Neuron (in vitro differentiated cells): ENCODE measurements around the gene SLC25A21.
"Not testable (repeated sequence)": the region's sequence is repeated elsewhere in the genome, so short reads cannot be mapped to it uniquely, and the experiment has no call there.

Experiments used
- H2AFZ ChIP-seq: one replicate; pipeline ENCODE4 v1.6.1; 2013; ENCODE audit warnings: low read depth, mild to moderate bottlenecking, inconsistent platforms, low read length, moderate library complexity
- H3K27me3 ChIP-seq: one replicate; pipeline ENCODE4 v1.6.1; 2013; ENCODE audit warnings: low read length; ENCODE audit not compliant: insufficient read depth
- H3K36me3 ChIP-seq: one replicate; pipeline ENCODE4 v1.6.1; 2013; ENCODE audit warnings: low read length; ENCODE audit not compliant: insufficient read depth
- H3K4me1 ChIP-seq: one replicate; pipeline ENCODE4 v1.6.1; 2013; ENCODE audit warnings: low read length; ENCODE audit not compliant: insufficient read depth
- H3K4me3 ChIP-seq: 2 replicates; pipeline ENCODE4 v1.5.1; 2013; ENCODE audit warnings: mild to moderate bottlenecking, low read length, moderate library complexity
- H3K9me3 ChIP-seq: one replicate; pipeline ENCODE4 v1.6.1; 2013; ENCODE audit warnings: low read length

SLC25A21 gene

DNA sequence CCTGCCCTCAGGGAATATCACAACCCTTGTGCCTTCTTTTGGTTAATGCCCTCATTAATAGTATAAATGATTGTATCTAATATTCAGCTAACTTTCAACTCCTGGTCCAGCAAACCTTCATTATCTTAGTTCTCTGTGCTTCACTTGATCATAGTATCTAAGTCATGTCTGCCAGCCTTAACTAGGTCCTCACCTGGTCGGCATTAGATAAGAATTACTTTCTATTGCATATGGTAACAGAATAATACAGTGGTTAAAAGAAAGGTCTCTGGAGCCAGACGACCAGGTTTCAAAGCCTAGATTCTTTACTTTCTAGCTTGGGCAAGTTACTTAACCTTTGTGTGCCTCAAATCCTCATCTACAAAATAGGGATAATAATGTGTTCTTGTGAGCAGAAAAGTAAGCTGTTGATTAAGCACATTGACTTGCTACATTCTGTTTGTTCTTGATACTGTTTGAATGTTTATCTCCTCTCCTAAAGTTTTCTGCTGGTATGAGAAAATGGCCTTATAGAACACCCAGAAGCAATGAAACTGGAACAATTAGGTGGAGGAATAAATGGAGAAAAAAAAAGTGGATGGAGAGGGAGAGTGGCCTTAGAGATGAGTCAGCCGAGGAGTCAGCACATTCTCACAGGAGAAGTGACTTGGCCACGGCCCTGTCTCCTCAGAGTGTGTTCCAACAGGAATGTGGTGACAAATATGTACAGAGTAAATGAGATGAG lies 176.1 kb downstream of the SLC25A21 start:
- no peaks in the 10 kb centered on the region for H3K36me3 ChIP-seq
- no peak overlapping the region for H3K4me3 ChIP-seq
- no peaks in the 10 kb centered on the region for H3K9me3 ChIP-seq
- H3K27me3 ChIP-seq = no peaks in the 10 kb centered on the region
- H2AFZ ChIP-seq = no peak overlapping the region
- no peaks in the 10 kb centered on the region for H3K4me1 ChIP-seq

DNA sequence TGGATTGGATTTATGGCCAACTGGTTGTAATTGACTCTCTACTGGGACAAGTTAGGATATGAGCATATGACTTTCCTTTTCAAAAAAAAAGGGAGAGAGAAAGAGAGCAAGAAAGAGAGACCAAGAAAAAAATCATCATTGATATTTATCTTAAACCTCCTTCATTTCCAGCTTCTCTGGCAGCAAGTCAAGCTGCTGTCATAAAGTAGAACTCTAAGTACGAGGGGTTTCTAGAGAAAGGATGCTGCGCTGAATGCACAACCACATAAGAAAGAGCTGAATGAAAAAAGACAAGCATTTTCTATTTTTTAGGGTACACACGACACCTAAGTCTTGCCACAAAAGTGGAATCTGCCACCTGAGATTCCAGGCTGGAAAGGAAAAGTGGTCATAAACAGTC lies 182.6 kb downstream of the SLC25A21 start:
- no peak overlapping the region for H3K4me3 ChIP-seq
- no peaks in the 10 kb centered on the region for H3K4me1 ChIP-seq
- no peak overlapping the region for H2AFZ ChIP-seq
- no peaks in the 10 kb centered on the region for H3K36me3 ChIP-seq
- no peaks in the 10 kb centered on the region for H3K27me3 ChIP-seq
- no peaks in the 10 kb centered on the region for H3K9me3 ChIP-seq

DNA sequence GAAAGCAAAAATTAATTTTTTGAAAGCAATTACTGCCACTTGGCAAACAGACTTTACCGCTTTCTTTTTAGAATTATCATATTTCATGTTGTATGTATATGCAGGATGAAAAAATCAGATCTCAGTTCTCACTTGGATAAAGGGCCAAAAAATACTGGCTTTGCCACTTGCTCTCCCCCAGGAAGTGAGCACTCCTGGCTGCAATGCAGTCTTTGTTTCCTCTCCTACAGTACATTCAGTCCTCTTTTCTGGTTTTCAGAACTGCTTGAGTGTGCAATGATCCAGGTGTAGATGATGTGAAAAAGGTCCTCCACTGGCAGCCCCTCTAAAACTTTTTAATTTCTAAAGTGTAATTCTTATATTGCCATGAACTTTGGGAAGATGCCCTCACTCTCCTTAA lies 183.4 kb downstream of the SLC25A21 start:
- Histone ChIP-seq H3K4me1 (no peaks in the 10 kb centered on the region), H3K4me3 (no peak overlapping the region), H3K36me3 (no peaks in the 10 kb centered on the region), H3K27me3 (no peaks in the 10 kb centered on the region), H3K9me3 (no peaks in the 10 kb centered on the region), H2AFZ (no peak overlapping the region)

DNA sequence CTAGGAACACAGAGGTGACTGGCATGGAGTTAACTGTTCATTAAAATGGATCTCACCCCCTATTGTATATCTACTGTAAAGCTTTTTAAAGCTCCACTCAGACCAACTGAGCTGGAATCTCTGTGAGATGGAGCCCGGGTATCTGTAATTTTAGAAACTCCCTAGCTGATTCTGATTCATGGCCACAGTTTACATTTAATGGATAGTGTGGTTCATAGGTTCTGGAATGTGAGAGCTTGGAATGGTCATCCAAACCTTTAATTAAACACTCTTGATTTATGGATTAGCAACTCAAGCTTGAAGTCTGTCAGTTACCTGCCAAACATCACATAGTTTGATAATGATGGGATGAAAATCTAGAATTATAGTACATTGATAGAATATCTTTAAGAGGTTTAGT lies 183.8 kb downstream of the SLC25A21 start:
- Histone ChIP-seq H3K36me3 (no peaks in the 10 kb centered on the region), H3K27me3 (no peaks in the 10 kb centered on the region), H2AFZ (no peak overlapping the region), H3K4me3 (no peak overlapping the region), H3K4me1 (no peaks in the 10 kb centered on the region), H3K9me3 (no peaks in the 10 kb centered on the region)

DNA sequence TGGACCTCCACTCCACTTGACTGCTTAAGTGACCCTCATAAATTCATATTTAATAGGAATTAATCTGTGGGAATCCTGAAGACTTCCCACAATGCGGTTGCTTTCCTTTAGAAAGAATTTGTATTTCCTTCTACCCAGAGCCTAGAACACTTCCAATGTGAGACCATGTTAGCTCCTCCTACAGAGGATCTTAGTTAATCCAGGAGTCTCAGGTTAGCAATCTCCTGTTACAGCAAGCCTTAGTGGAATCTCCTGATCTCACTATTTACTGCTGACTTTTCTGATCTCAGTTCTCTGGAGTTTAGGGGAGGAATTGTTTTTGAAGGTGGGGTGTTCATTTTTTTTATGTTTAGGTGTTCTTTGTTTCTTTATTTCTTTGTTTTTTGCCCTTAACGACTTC lies 186.0 kb downstream of the SLC25A21 start:
- H3K27me3 ChIP-seq = no peaks in the 10 kb centered on the region
- no peaks in the 10 kb centered on the region for H3K4me1 ChIP-seq
- no peaks in the 10 kb centered on the region for H3K36me3 ChIP-seq
- no peaks in the 10 kb centered on the region for H3K9me3 ChIP-seq
- no peak overlapping the region for H3K4me3 ChIP-seq
- H2AFZ ChIP-seq = no peak overlapping the region

DNA sequence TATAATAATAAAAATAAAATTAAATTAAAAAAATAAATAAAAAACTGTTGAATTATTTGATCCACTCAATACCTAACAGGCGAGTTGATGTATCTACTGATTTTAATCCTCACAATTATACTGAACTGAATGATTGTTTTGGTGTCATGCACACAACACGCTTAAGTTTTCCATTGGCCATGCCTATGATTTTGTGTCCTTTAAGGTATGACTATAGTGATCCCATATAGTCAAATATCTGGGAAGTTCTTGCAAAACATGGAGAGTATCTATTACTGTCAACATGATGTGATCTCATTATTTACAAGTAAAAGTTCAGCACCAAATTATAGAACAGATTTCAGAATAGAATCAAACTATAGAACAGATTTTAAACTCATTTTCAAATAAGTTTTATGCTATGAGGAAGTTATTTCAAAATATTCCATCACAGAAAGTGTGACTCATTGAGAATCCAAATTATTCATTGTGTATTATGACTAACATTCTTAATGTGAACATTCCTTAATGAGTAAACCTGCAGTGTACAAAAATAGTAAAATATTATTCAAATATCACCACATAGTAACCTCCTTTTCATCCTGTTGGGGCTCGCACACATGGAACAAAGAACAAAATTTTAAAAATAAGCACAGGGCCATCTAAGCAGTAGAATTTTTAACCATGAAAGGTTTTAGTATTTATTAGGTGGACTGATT lies 190.4 kb downstream of the SLC25A21 start:
- Histone ChIP-seq H3K4me3 (no peak overlapping the region), H2AFZ (no peak overlapping the region), H3K9me3 (no peaks in the 10 kb centered on the region), H3K36me3 (no peaks in the 10 kb centered on the region), H3K27me3 (no peaks in the 10 kb centered on the region), H3K4me1 (no peaks in the 10 kb centered on the region)

DNA sequence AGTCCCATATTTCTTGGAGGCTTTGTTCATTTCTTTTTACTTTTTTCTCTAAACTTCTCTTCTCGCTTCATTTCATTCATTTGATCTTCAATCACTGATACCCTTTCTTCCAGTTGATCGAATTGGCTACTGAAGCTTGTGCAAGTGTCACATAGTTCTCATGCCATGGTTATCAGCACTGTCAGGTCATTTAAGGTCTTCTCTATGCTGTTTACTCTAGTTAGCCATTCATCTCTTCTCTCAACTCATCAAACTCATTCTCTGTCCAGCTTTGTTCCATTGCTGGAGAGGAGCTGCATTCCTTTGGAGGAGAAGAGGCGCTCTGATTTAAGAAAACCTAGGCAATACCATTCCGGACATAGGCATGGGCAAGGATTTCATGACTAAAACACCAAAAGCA lies 192.0 kb downstream of the SLC25A21 start:
- H3K27me3 ChIP-seq, H3K9me3 ChIP-seq, H3K4me1 ChIP-seq, H3K4me3 ChIP-seq, H2AFZ ChIP-seq, H3K36me3 ChIP-seq: not testable (repeated sequence)

DNA sequence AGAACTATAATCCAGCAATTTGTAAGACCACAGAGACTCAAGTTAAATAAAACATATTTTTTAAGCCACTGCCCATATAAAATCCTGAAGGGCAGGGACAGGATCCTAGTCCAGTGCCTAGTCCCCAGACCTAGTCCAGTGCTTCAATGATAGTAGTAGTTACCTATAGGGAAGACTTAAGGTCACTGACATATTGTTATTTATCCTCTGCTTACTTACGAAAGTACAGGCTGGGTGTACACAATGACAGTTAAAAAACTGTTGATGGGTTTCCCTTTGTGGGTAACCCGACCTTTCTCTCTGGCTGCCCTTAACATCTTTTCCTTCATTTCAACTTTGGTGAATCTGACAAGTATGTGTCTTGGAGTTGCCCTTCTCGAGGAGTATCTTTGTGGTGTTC lies 192.5 kb downstream of the SLC25A21 start:
- Histone ChIP-seq H3K9me3 (no peaks in the 10 kb centered on the region), H3K36me3 (no peaks in the 10 kb centered on the region), H2AFZ (no peak overlapping the region), H3K27me3 (no peaks in the 10 kb centered on the region), H3K4me1 (no peaks in the 10 kb centered on the region), H3K4me3 (no peak overlapping the region)

DNA sequence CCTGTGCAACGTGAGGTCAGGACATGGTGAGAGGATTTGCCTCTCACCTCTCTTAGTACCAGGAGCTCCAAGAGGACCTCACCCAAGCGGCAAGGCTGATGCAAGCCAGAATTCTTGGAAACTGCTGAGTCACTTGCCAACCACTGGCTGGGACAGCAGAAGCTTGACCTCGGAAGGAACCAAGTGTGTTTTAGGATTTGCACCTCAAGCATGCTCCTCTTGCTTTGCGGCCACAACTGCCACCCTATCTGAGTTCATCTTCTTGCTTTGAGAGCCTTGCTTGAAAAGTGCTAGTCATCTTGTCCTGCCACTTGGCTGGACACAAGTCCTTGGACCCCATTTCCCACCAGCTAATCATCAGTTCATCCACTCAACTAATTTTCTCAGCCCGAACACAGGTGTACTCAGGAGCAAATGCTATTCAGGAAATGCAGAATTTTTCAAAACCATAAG lies 195.8 kb downstream of the SLC25A21 start:
- H3K36me3 ChIP-seq = no peaks in the 10 kb centered on the region
- no peaks in the 10 kb centered on the region for H3K9me3 ChIP-seq
- H3K4me3 ChIP-seq = no peak overlapping the region
- H3K27me3 ChIP-seq = no peaks in the 10 kb centered on the region
- no peaks in the 10 kb centered on the region for H3K4me1 ChIP-seq
- no peak overlapping the region for H2AFZ ChIP-seq

DNA sequence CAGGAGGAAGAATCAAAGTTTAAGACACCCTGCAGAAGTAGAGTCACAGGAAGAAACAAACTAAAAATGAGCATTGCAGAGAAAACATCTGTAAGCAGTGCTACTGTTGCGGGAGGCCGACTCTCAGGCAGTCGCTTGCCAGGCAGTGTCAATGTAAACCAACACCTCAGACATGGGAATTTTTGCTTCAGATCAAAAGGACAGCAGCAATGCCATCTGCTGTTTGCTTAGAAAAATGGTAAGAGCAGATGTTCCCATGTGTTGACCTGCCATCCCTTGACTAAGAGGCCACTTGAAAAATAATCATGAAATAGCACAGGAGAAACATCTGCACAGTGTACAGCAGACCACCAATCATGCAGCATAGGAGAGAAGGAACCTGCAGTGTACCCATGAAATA lies 196.6 kb downstream of the SLC25A21 start:
- H3K4me1 ChIP-seq = no peaks in the 10 kb centered on the region
- H3K27me3 ChIP-seq = no peaks in the 10 kb centered on the region
- H3K9me3 ChIP-seq = no peaks in the 10 kb centered on the region
- H3K36me3 ChIP-seq = no peaks in the 10 kb centered on the region
- no peak overlapping the region for H3K4me3 ChIP-seq
- no peak overlapping the region for H2AFZ ChIP-seq

DNA sequence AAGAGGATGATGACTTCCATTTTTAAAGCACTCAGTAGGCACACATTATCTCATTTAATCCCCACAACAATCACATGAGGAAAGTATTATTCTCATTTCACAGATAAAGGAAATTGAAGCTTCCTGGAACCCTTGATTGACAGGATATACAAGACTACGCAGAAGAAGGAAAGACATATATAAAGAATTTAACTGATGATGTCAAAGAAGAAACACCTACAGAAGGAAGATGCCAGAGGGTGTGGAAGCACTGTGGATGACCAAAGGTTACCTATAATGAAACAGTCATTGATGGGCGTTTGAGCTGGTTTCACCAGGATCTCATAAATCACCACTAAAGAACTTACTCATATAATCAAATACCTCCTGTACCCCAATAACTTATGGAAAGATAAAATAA lies 197.4 kb downstream of the SLC25A21 start:
- H3K4me3 ChIP-seq = no peak overlapping the region
- H3K27me3 ChIP-seq = no peaks in the 10 kb centered on the region
- no peaks in the 10 kb centered on the region for H3K9me3 ChIP-seq
- H3K36me3 ChIP-seq = no peaks in the 10 kb centered on the region
- H3K4me1 ChIP-seq = no peaks in the 10 kb centered on the region
- no peak overlapping the region for H2AFZ ChIP-seq

DNA sequence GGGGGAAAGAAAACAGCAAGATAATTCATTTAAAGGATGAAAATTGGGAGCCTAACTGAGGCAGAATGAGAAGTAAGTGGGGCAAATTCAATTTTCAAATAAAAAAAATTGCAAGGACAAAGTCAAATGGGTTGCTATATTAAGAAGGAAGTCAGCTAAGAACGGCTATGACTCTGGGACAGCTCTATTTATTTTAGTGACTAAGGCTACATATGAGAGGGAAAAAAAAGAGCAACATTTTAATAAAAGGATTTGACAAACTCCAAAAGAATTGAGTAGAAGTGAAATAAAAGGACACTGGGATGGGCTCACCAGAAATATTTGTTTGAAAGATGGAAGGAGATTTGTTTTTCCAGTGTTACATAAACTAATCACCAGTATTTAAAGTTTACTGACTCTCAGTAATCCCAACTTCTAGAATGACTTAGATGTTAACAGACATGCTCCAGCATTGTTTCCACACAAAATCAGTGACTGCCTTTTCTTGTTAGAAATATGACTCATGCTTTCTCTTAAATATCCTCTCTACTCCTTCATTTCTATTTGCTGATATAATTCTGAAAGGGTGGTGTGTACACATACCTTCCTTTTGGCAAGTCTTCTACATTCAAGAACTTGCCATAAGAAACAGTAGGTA lies 198.5 kb downstream of the SLC25A21 start:
- no peak overlapping the region for H3K4me3 ChIP-seq
- H3K9me3 ChIP-seq = no peaks in the 10 kb centered on the region
- no peaks in the 10 kb centered on the region for H3K36me3 ChIP-seq
- H2AFZ ChIP-seq = no peak overlapping the region
- no peaks in the 10 kb centered on the region for H3K4me1 ChIP-seq
- H3K27me3 ChIP-seq = no peaks in the 10 kb centered on the region

DNA sequence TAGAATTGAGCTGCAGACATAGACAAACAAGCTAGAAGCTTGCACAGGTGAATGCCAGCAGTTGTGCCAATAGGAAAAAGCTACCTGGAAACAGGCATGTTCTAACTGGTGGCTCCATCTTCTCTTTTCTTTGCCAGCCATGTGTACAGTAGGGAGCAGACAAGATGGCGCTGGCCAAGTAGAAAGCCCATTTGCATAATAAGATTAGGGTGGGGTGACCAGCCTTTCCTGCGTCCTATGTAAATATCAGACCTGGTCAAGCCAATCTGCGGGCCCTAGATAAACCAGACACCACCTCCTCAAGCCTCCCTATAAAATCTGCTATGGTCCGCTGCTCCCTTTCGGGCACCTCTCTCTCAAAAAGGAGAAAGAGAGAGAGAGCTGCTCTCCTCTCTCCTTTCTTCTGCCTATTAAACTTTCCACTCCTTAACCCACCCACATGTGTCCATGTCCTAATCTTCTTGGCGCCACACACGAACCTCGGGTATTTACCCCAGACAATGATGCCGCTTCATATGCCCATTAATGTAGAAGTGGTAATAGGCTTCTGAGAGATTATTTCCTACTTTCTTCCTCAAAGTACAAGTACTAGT lies 201.0 kb downstream of the SLC25A21 start:
- Histone ChIP-seq H3K36me3 (no peaks in the 10 kb centered on the region), H3K4me3 (no peak overlapping the region), H3K4me1 (peaks cover 9% of the 10 kb centered on the region), H3K9me3 (no peaks in the 10 kb centered on the region), H2AFZ (no peak overlapping the region), H3K27me3 (no peaks in the 10 kb centered on the region)
